GM12878 (cell line): ENCODE data around the gene KTN1. TPM values are rescaled to one million over a fixed set of nuclear protein-coding genes. Genes with fewer than 3 reads are reported as not detected.

ENCODE experiments used
- ATAC-seq: fragments of 200-7000 bp; cut with Tn5 transposase; 3 replicates; pipeline ENCODE4 v1.9.1; 2020; ENCODE audit warnings: mild to moderate bottlenecking, moderate library complexity
- BruUV-seq: library from RNA; stranded (reverse); fragments of 400-500 nt; replicated peaks from 2 replicates; lab custom pipeline; 2021; lab: Mats Ljungman, UMichigan
- CTCF ChIA-PET: fragments of 300-600 bp; sonication (Branson Sonifier 250); formaldehyde crosslinking; extraction: SDS; loops from one replicate; lab custom pipeline; 2021; ENCODE audit warnings: inconsistent platforms; lab: Yijun Ruan, JAX
- POLR2A ChIA-PET: fragments of 350-600 bp; formaldehyde crosslinking; extraction: SDS; loops from one replicate; lab custom pipeline; 2021; ENCODE audit warnings: inconsistent platforms; lab: Charles Lee
- RAD21 ChIA-PET: fragments of 300-600 bp; sonication (Branson Sonifier 250); formaldehyde crosslinking; loops from one replicate; lab custom pipeline; 2023; ENCODE audit warnings: antibody characterized with exemption; ENCODE audit not compliant: unreplicated experiment; lab: Charles Lee
- SMC1A ChIA-PET: fragments of 300-600 bp; sonication (Branson Sonifier 250); formaldehyde crosslinking; loops from one replicate; lab custom pipeline; 2023; ENCODE audit not compliant: unreplicated experiment, uncharacterized antibody; lab: Charles Lee
- DNase-seq: peaks from one replicate; pipeline ENCODE4 v3.0.0-alpha.2; 2011; ENCODE audit warnings: low read depth, low spot score
- FAIRE-seq: peaks from 3 replicates; lab custom pipeline; 2011; peaks lifted over from hg19 to GRCh38; lab: Jason Lieb, UNC
- H2AFZ ChIP-seq: 2 replicates; pipeline ENCODE4 v1.6.0; 2011; ENCODE audit warnings: low read depth, low read length, control low read depth; ENCODE audit not compliant: control insufficient read depth
- H3K27ac ChIP-seq: 2 replicates; pipeline ENCODE4 v1.5.1; 2011; ENCODE audit warnings: control low read depth; ENCODE audit not compliant: control insufficient read depth, insufficient read depth
- H3K27me3 ChIP-seq, 2 experiments: replicated peaks in 1 of 2; 2 replicates each; pipeline versions ENCODE4 v1.6.0 to v1.6.1; 2011; ENCODE audit warnings: low read length in 1 of 2; ENCODE audit not compliant: control insufficient read depth in 2 of 2, insufficient read depth in 2 of 2
- H3K36me3 ChIP-seq, 2 experiments: 2 replicates each; pipeline ENCODE4 v1.5.1; 2011; ENCODE audit warnings: low read length in 1 of 2; ENCODE audit not compliant: control insufficient read depth in 2 of 2, insufficient read depth in 2 of 2
- H3K4me1 ChIP-seq: 2 replicates; pipeline ENCODE4 v1.6.1; 2011; ENCODE audit warnings: mild to moderate bottlenecking, low read length, moderate library complexity, mixed read lengths; ENCODE audit not compliant: control insufficient read depth, insufficient read depth
- H3K4me2 ChIP-seq: 2 replicates; pipeline ENCODE4 v1.6.0; 2011; ENCODE audit warnings: control low read depth; ENCODE audit not compliant: control insufficient read depth, insufficient read depth
- H3K4me3 ChIP-seq: fragments of 200-600 bp; sonication (generic); 2 replicates; pipeline ENCODE4 v1.5.1; 2016
- H3K79me2 ChIP-seq: 2 replicates; pipeline ENCODE4 v1.6.0; 2011; ENCODE audit warnings: low read length; ENCODE audit not compliant: control insufficient read depth, insufficient read depth
- H3K9ac ChIP-seq: 2 replicates; pipeline ENCODE4 v1.8.0; 2011; ENCODE audit warnings: low read length, control low read depth, mixed read lengths; ENCODE audit not compliant: control insufficient read depth, insufficient read depth
- H3K9me3 ChIP-seq: replicated peaks from 3 replicates; pipeline ENCODE4 v1.5.1; 2011; ENCODE audit warnings: mild to moderate bottlenecking, low read length; ENCODE audit not compliant: control insufficient read depth, insufficient read depth
- H4K20me1 ChIP-seq: 2 replicates; pipeline ENCODE4 v1.6.0; 2011; ENCODE audit not compliant: control insufficient read depth, insufficient read depth
- CBX3 ChIP-seq: fragments of 200-600 bp; sonication (generic); IDR thresholded peaks from 2 replicates; pipeline ENCODE4 v1.6.1; 2016; ENCODE audit warnings: low read depth, borderline replicate concordance
- CREB1 ChIP-seq: IDR thresholded peaks from 2 replicates; pipeline ENCODE4 v1.6.1; 2012; ENCODE audit warnings: low read depth, mild to moderate bottlenecking, inconsistent platforms
- GATAD2B ChIP-seq: fragments of 450-650 bp; conservative IDR thresholded peaks from 2 replicates; pipeline ENCODE4 v1.6.1; 2017; ENCODE audit warnings: low read depth, mild to moderate bottlenecking, moderate library complexity
- HDAC6 ChIP-seq: fragments of 200-600 bp; sonication (generic); IDR thresholded peaks from one replicate; pipeline ENCODE4 v1.8.0; 2017; ENCODE audit warnings: antibody characterized with exemption; ENCODE audit not compliant: unreplicated experiment
- IRF4 ChIP-seq: IDR thresholded peaks from 2 replicates; pipeline ENCODE4 v1.6.1; 2011; ENCODE audit warnings: low read depth, low read length
- KAT2A ChIP-seq: conservative IDR thresholded peaks from 2 replicates; pipeline ENCODE4 v1.6.1; 2011; ENCODE audit warnings: low read depth, low read length; ENCODE audit not compliant: control insufficient read depth
- WGBS: methylation state at CpG from one replicate; pipeline ENCODE4 v1.1.6; 2016; ENCODE audit warnings: low lambda C conversion rate; ENCODE audit not compliant: insufficient replicate concordance, insufficient coverage; ENCODE audit errors: missing lambda C conversion rate; 5-methylcytosine and 5-hydroxymethylcytosine counted together
- in situ Hi-C: fragments of 300-500 bp; cut with MboI; formaldehyde crosslinking; loops from 9 replicates; pipeline ENCODE4 v1.14.3; 2018; ENCODE audit warnings: mixed read lengths
- intact Hi-C: fragments of 100-400 bp; cut with micrococcal nuclease; formaldehyde crosslinking; loops from one replicate; pipeline ENCODE4 v1.14.2; 2022; ENCODE audit not compliant: unreplicated experiment
- polyA plus RNA-seq, 11 experiments: library from polyadenylated mRNA; depleted of rRNA in 4 of 11; unstranded in 6 of 11; stranded (reverse) in 5 of 11; fragments of >200 nt; fragmentation: Nextera tagmentation in 4 of 11; fragmentation: Illumina TruSeq in 1 of 11; extraction: Ambion mirVana in 4 of 11; extraction: Trizol in 1 of 11; gene quantifications; 1 replicate in 1 of 11; 2 replicates in 10 of 11; pipeline versions ENCODE4 v1.2.1 to v1.2.3, GENCODE V29; 2011 to 2016; ENCODE audit warnings: inconsistent platforms in 2 of 11, missing spikeins in 2 of 11, low read depth in 1 of 11
- total RNA-seq, 4 experiments: library from RNA; depleted of rRNA in 3 of 4; stranded (reverse); fragments of >200 nt in 3 of 4; fragmentation: Illumina TruSeq in 1 of 4; extraction: Trizol in 1 of 4; gene quantifications; 2 replicates each; pipeline versions ENCODE4 v1.2.1 to v1.2.3, GENCODE V29; 2013 to 2021
- TF ChIP-seq, protein P1 (sequence below): IDR thresholded peaks from 2 replicates; pipeline ENCODE4 v1.6.1; 2012; ENCODE audit warnings: mild to moderate bottlenecking, low read depth, low read length
- TF ChIP-seq, protein P2 (sequence below), 3 experiments: IDR thresholded peaks in 2 of 3; conservative IDR thresholded peaks in 1 of 3; 2 replicates each; pipeline ENCODE4 v1.5.1; 2011; ENCODE audit warnings: low read depth in 3 of 3, low read length in 3 of 3, mild to moderate bottlenecking in 3 of 3, control low read depth in 2 of 3, moderate library complexity in 2 of 3, inconsistent platforms in 1 of 3, mixed read lengths in 1 of 3; ENCODE audit not compliant: control insufficient read depth in 2 of 3, insufficient read depth in 1 of 3; ENCODE audit errors: extremely low read depth in 1 of 3
- TF ChIP-seq, protein P3 (sequence below): fragments of 450-650 bp; IDR thresholded peaks from 2 replicates; pipeline ENCODE4 v1.6.1; 2016; ENCODE audit warnings: mild to moderate bottlenecking
- TF ChIP-seq, protein P4 (sequence below): fragments of 450-650 bp; IDR thresholded peaks from 2 replicates; pipeline ENCODE4 v1.6.1; 2017; ENCODE audit warnings: mild to moderate bottlenecking, moderate library complexity

The KTN1 gene
- total and polyA plus RNA-seq, 10 of the 15 experiments (the other 5 are each of a cell fraction or from before 2014, with no cell fraction given): 50.6 to 154 (median 84.2) TPM

DNA sequence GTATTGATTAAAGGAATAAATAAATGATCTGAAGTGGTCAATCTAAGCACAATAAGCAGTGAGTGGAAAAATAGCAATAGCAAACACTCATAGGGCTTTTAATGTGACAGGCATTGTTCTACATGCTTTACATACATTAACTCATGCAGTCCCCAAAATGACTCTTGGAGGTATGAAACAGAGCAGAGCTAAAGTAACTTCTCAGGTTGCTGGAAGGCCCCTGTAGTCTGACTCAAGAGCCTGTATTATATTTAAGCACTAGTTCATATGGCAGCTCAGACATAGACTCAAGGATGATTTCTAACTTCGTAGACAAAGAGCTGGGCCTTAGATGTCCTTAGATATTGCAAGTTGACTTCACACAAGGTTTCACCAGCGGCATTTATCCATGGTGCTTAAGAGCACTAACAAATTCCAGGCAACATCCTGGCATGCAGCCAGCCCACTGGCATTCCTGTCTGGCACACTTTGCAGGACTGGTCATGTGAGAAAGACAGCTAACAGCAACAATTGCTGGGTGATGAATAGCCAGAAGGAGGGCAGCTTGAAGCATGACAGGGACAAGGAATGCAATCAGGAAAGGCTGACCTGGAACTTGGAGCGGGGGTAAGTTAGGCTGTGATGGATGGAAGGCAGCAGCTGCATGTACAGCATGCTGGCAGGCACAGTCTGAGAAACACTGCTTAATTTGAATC, 22.9 kb upstream of the KTN1 start:
- CTCF ChIA-PET: no interaction called here
- Histone ChIP-seq H3K36me3 (no peaks in the 10 kb centered on the region), H3K27ac (no peak overlapping the region), H3K9ac (no peak overlapping the region), H4K20me1 (no peaks in the 10 kb centered on the region), H3K4me3 (no peak overlapping the region), H2AFZ (no peak overlapping the region), H3K4me1 (no peaks in the 10 kb centered on the region), H3K27me3 (no peaks in the 10 kb centered on the region), H3K4me2 (no peak overlapping the region), H3K79me2 (no peaks in the 10 kb centered on the region), H3K9me3 (no peaks in the 10 kb centered on the region; the same call in 2 of the 3 replicates)
- RAD21 ChIA-PET: no interaction called here
- FAIRE-seq (no peak), DNase-seq (no peak), ATAC-seq (no peak)
- POLR2A ChIA-PET: interaction anchor here (0.6 kb wide), 1 partner anchor 13 kb away, joined by 8 read pairs; no protein-coding TSS in a partner anchor
- intact Hi-C loops (no loop called here), in situ Hi-C loops (no loop called here)
- SMC1A ChIA-PET: interaction anchor here (1.5 to 3.6 kb wide), 2 partner anchors 10 to 21 kb away, joined by 5 to 12 read pairs; no protein-coding TSS in a partner anchor
- WGBS: 92% methylated on average over 3 of the region's 3 CpGs
- BruUV-seq: no TSS peak
- TF ChIP-seq, protein P1, sequence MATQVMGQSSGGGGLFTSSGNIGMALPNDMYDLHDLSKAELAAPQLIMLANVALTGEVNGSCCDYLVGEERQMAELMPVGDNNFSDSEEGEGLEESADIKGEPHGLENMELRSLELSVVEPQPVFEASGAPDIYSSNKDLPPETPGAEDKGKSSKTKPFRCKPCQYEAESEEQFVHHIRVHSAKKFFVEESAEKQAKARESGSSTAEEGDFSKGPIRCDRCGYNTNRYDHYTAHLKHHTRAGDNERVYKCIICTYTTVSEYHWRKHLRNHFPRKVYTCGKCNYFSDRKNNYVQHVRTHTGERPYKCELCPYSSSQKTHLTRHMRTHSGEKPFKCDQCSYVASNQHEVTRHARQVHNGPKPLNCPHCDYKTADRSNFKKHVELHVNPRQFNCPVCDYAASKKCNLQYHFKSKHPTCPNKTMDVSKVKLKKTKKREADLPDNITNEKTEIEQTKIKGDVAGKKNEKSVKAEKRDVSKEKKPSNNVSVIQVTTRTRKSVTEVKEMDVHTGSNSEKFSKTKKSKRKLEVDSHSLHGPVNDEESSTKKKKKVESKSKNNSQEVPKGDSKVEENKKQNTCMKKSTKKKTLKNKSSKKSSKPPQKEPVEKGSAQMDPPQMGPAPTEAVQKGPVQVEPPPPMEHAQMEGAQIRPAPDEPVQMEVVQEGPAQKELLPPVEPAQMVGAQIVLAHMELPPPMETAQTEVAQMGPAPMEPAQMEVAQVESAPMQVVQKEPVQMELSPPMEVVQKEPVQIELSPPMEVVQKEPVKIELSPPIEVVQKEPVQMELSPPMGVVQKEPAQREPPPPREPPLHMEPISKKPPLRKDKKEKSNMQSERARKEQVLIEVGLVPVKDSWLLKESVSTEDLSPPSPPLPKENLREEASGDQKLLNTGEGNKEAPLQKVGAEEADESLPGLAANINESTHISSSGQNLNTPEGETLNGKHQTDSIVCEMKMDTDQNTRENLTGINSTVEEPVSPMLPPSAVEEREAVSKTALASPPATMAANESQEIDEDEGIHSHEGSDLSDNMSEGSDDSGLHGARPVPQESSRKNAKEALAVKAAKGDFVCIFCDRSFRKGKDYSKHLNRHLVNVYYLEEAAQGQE: no peak
- no peak for TF ChIP-seq IRF4
- no peak for TF ChIP-seq CBX3
- TF ChIP-seq CREB1: no peak
- no peak for TF ChIP-seq HDAC6
- TF ChIP-seq KAT2A: no peak
- TF ChIP-seq, protein P2, sequence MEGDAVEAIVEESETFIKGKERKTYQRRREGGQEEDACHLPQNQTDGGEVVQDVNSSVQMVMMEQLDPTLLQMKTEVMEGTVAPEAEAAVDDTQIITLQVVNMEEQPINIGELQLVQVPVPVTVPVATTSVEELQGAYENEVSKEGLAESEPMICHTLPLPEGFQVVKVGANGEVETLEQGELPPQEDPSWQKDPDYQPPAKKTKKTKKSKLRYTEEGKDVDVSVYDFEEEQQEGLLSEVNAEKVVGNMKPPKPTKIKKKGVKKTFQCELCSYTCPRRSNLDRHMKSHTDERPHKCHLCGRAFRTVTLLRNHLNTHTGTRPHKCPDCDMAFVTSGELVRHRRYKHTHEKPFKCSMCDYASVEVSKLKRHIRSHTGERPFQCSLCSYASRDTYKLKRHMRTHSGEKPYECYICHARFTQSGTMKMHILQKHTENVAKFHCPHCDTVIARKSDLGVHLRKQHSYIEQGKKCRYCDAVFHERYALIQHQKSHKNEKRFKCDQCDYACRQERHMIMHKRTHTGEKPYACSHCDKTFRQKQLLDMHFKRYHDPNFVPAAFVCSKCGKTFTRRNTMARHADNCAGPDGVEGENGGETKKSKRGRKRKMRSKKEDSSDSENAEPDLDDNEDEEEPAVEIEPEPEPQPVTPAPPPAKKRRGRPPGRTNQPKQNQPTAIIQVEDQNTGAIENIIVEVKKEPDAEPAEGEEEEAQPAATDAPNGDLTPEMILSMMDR (IDR thresholded peaks at IDR 0.05 in 2 of 3, conservative IDR thresholded peaks at IDR 0.05 in 1 of 3; ENCODE audit: control insufficient read depth in 2 of 3, extremely low read depth in 1 of 3, insufficient read depth in 1 of 3, low read depth in 3 of 3, low read length in 3 of 3): no peak
- TF ChIP-seq, protein P3, sequence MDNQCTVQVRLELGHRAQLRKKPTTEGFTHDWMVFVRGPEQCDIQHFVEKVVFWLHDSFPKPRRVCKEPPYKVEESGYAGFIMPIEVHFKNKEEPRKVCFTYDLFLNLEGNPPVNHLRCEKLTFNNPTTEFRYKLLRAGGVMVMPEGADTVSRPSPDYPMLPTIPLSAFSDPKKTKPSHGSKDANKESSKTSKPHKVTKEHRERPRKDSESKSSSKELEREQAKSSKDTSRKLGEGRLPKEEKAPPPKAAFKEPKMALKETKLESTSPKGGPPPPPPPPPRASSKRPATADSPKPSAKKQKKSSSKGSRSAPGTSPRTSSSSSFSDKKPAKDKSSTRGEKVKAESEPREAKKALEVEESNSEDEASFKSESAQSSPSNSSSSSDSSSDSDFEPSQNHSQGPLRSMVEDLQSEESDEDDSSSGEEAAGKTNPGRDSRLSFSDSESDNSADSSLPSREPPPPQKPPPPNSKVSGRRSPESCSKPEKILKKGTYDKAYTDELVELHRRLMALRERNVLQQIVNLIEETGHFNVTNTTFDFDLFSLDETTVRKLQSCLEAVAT: no peak
- no peak for TF ChIP-seq GATAD2B
- TF ChIP-seq, protein P4, sequence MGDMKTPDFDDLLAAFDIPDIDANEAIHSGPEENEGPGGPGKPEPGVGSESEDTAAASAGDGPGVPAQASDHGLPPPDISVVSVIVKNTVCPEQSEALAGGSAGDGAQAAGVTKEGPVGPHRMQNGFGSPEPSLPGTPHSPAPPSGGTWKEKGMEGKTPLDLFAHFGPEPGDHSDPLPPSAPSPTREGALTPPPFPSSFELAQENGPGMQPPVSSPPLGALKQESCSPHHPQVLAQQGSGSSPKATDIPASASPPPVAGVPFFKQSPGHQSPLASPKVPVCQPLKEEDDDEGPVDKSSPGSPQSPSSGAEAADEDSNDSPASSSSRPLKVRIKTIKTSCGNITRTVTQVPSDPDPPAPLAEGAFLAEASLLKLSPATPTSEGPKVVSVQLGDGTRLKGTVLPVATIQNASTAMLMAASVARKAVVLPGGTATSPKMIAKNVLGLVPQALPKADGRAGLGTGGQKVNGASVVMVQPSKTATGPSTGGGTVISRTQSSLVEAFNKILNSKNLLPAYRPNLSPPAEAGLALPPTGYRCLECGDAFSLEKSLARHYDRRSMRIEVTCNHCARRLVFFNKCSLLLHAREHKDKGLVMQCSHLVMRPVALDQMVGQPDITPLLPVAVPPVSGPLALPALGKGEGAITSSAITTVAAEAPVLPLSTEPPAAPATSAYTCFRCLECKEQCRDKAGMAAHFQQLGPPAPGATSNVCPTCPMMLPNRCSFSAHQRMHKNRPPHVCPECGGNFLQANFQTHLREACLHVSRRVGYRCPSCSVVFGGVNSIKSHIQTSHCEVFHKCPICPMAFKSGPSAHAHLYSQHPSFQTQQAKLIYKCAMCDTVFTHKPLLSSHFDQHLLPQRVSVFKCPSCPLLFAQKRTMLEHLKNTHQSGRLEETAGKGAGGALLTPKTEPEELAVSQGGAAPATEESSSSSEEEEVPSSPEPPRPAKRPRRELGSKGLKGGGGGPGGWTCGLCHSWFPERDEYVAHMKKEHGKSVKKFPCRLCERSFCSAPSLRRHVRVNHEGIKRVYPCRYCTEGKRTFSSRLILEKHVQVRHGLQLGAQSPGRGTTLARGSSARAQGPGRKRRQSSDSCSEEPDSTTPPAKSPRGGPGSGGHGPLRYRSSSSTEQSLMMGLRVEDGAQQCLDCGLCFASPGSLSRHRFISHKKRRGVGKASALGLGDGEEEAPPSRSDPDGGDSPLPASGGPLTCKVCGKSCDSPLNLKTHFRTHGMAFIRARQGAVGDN: no peak
